Left ventricle myocardium inferior (tissue), 1 donor: Measurements from ENCODE around the gene EMP2. TPM values are rescaled to one million over a fixed set of nuclear protein-coding genes. Genes with fewer than 3 reads are reported as not detected.

ENCODE experiments used
- DNase-seq: peaks from one replicate; pipeline ENCODE4 v3.0.0-alpha.2; 2020
- H3K27ac ChIP-seq: fragments of 200-600 bp; replicated peaks from 2 replicates; pipeline ENCODE4 v1.8.0; 2021
- H3K27me3 ChIP-seq: fragments of 200-600 bp; 2 replicates; pipeline ENCODE4 v1.8.0; 2021; ENCODE audit warnings: low read depth
- H3K36me3 ChIP-seq: fragments of 200-600 bp; 2 replicates; pipeline ENCODE4 v1.8.0; 2021
- H3K4me1 ChIP-seq: fragments of 200-600 bp; 2 replicates; pipeline ENCODE4 v1.8.0; 2021
- H3K4me3 ChIP-seq: fragments of 200-600 bp; 2 replicates; pipeline ENCODE4 v1.8.0; 2021; ENCODE audit warnings: mild to moderate bottlenecking, moderate library complexity
- H3K9me3 ChIP-seq: fragments of 200-600 bp; replicated peaks from 2 replicates; pipeline ENCODE4 v1.8.0; 2021
- intact Hi-C: fragments of 100-400 bp; cut with micrococcal nuclease; formaldehyde crosslinking; loops from one replicate; pipeline ENCODE4 v1.11.0; 2022
- total RNA-seq: library from RNA; stranded (reverse); fragmentation: NEBNext Ultra II Directional; extraction: Animal tissue kit (Norgen Biotek cat#: 25700); gene quantifications from one replicate; pipeline ENCODE4 v1.2.1, GENCODE V29; 2021
- TF ChIP-seq, protein P1 (sequence below): fragments of 200-600 bp; IDR thresholded peaks from 2 replicates; pipeline ENCODE4 v1.8.0; 2021; ENCODE audit warnings: antibody characterized with exemption, mild to moderate bottlenecking, borderline replicate concordance
- donor health status: DM: no; HTN: yes; CAD: no; lungs with severe emphysema.

EMP2 gene
- total RNA-seq, 1 donor from 2014 or later, result 60.5 TPM

DNA sequence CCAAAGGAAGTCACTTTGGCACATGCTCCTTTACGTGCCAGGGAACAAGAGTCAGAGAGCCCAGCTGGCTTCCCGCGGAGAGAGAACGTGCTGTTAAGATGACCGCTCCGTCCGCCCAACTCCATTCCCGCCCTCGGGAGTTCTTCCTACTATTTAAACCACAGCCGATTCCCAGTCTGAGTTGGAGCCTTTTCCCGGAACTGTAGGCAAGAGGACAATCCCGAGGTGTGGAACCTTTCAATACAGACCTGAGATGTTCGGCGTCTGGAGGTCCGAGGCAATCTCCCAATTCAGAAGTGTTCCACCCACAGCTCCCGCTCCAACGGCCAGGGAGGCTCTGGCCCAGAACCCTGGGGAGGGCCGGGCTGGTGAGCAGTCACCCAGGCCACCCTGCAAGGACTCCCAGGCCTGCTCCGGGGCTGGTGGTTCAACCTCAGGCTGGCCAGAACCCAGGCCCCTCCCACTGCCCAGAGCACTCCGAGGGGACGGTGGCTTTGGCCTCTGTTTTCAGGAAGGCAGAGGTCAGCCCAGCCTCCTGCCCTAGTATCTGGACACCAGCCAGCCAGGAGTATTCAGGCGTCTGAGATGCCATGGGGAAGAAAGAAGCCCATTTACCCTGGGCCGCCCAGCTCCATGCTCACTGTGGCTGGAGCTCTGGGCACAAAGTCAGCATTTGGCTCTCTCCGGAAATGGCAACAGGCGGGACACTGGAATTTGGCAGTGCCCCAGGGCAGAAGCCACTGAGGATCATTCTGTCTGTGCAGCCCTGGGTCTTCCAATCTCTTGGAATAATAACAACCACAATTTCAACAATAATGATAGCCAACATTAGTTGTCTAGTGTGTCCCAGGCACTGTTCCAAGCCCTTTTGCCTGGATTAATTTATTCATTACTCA lies 21.4 kb downstream of the EMP2 start:
- intact Hi-C loops, result no loop called here
- peak overlapping the region; percentile 49 for H3K4me3 ChIP-seq
- peaks cover 15% of the 10 kb centered on the region for H3K9me3 ChIP-seq
- peak; percentile 77 for DNase-seq
- no peaks in the 10 kb centered on the region for H3K27me3 ChIP-seq
- no peaks in the 10 kb centered on the region for H3K36me3 ChIP-seq
- peaks cover 100% of the 10 kb centered on the region for H3K4me1 ChIP-seq
- TF ChIP-seq, protein P1, sequence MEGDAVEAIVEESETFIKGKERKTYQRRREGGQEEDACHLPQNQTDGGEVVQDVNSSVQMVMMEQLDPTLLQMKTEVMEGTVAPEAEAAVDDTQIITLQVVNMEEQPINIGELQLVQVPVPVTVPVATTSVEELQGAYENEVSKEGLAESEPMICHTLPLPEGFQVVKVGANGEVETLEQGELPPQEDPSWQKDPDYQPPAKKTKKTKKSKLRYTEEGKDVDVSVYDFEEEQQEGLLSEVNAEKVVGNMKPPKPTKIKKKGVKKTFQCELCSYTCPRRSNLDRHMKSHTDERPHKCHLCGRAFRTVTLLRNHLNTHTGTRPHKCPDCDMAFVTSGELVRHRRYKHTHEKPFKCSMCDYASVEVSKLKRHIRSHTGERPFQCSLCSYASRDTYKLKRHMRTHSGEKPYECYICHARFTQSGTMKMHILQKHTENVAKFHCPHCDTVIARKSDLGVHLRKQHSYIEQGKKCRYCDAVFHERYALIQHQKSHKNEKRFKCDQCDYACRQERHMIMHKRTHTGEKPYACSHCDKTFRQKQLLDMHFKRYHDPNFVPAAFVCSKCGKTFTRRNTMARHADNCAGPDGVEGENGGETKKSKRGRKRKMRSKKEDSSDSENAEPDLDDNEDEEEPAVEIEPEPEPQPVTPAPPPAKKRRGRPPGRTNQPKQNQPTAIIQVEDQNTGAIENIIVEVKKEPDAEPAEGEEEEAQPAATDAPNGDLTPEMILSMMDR, result no peak
- H3K27ac ChIP-seq, result peak overlapping the region; percentile 97

DNA sequence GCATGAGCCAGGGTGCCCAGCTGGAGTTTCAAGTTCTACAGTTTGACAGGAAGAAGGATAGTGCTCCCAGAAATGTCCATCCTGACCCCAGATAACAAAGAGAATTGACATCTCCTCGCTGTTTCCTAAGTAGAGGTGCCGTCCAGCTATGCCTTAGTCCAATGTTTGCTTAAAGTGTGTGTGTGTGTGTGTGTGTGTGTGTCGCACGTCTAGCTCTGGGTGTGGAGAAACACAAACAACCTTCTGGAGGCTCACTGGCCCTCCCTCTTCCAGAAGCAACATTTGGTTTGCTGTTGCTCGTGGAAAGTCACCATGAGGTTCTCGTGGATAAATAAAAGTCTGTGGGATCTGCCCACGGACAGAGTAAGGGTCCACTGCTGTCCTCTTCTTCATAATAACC lies 22.1 kb downstream of the EMP2 start:
- Histone ChIP-seq H3K4me3 (peak overlapping the region; percentile 49), H3K36me3 (no peaks in the 10 kb centered on the region), H3K9me3 (peaks cover 15% of the 10 kb centered on the region), H3K27me3 (no peaks in the 10 kb centered on the region), H3K4me1 (peaks cover 100% of the 10 kb centered on the region), H3K27ac (peak overlapping the region; percentile 97)
- TF ChIP-seq, protein P1, result no peak
- no peak for DNase-seq
- intact Hi-C loops, result no loop called here

DNA sequence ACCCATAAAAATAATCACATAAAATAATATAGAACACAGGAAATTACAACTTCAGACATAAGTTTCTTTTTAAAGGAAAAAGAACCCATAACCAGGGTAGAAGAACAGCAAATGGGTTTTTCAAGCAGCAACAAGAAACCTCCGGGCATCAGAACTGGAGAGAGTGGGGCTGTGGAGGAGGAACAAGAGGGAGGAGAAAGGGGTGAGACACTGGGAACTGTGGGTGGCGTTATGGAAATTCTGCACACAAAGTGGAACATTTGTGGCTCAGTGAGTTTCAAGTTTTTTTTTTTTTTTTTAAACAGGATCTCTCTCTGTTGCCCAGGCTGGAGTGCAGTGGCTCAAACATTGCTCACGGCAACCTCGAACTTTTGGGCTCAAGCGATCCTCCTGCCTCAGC lies 22.6 kb downstream of the EMP2 start:
- TF ChIP-seq, protein P1, result no peak
- peak overlapping the region; percentile 49 for H3K4me3 ChIP-seq
- H3K27me3 ChIP-seq, result no peaks in the 10 kb centered on the region
- peaks cover 100% of the 10 kb centered on the region for H3K4me1 ChIP-seq
- no peaks in the 10 kb centered on the region for H3K36me3 ChIP-seq
- no peak for DNase-seq
- peak overlapping the region; percentile 97 for H3K27ac ChIP-seq
- intact Hi-C loops, result no loop called here
- H3K9me3 ChIP-seq, result peaks cover 13% of the 10 kb centered on the region

DNA sequence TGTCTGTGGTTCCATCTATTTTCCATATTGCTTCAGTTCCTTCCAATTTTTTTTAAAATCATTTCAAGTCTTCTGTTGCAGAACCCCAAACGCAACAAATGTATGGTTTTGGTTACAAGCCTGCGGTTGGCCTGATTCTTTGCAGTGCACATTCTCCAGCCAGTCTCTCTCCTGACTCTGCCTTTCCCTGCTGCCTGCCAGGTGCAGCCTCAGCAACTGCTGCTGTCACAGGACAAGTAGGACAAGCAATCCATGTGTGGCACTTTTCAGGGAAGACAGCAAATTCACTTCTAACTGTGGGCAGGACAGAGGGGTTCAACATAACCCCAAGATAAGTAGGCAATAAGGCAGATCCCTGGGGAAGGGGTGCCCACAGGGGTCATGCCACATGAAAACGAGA lies 24.2 kb downstream of the EMP2 start:
- intact Hi-C loops, result no loop called here
- DNase-seq, result no peak
- H3K27ac ChIP-seq, result peak overlapping the region; percentile 97
- H3K36me3 ChIP-seq, result no peaks in the 10 kb centered on the region
- H3K4me3 ChIP-seq, result no peak overlapping the region
- peaks cover 100% of the 10 kb centered on the region for H3K4me1 ChIP-seq
- no peaks in the 10 kb centered on the region for H3K27me3 ChIP-seq
- TF ChIP-seq, protein P1, result no peak
- H3K9me3 ChIP-seq, result no peaks in the 10 kb centered on the region

DNA sequence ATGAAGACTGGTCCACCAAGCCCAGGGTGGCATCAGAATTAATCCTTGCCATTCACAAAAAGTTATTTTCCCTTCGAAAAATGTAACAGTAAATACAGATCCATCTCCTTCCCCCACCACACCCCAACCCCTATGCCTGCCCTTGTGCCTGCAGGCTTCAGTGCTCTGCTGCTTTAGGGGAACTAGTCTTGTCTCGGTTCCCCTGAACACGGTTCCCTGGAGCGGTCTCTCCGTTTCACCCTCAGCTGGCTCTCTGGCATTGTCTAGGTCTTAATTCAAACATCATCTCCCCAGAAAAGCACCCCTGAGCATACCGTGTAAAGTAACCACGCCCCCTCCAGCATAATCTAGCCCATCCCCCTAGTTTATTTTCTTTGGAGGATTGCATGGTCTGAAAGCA lies 25.8 kb downstream of the EMP2 start:
- peaks cover 89% of the 10 kb centered on the region for H3K4me1 ChIP-seq
- no peaks in the 10 kb centered on the region for H3K27me3 ChIP-seq
- no peak overlapping the region for H3K4me3 ChIP-seq
- peak overlapping the region; percentile 86 for H3K27ac ChIP-seq
- H3K9me3 ChIP-seq, result no peaks in the 10 kb centered on the region
- no peaks in the 10 kb centered on the region for H3K36me3 ChIP-seq
- intact Hi-C loops, result no loop called here
- TF ChIP-seq, protein P1, result no peak
- DNase-seq, result no peak
